SU-DHL-6 (cell line): Measurements from ENCODE around the gene RLBP1.

Source experiments
- H2AFZ ChIP-seq: fragments of 200-600 bp; sonication (generic); 2 replicates; pipeline ENCODE4 v1.6.1; 2014; ENCODE audit warnings: low read depth, mild to moderate bottlenecking, moderate library complexity, mixed read lengths, antibody characterized with exemption, low read length; ENCODE audit not compliant: severe bottlenecking
- H3F3A ChIP-seq: fragments of 200-600 bp; shearing (Covaris generic); 2 replicates; pipeline ENCODE4 v1.6.0; 2016; ENCODE audit warnings: antibody characterized with exemption, mild to moderate bottlenecking; ENCODE audit not compliant: insufficient read depth
- H3K27ac ChIP-seq: fragments of 200-600 bp; sonication (generic); 2 replicates; pipeline ENCODE4 v1.5.1; 2016; ENCODE audit warnings: low read depth, mild to moderate bottlenecking, low read length, moderate library complexity, mixed read lengths
- H3K27me3 ChIP-seq: fragments of 200-600 bp; sonication (generic), shearing (Covaris generic); 2 replicates; pipeline ENCODE4 v1.6.0; 2014; ENCODE audit warnings: mild to moderate bottlenecking, low read length
- H3K36me3 ChIP-seq: fragments of 200-600 bp; sonication (generic); 2 replicates; pipeline ENCODE4 v1.6.1; 2014; ENCODE audit warnings: mild to moderate bottlenecking, low read length, mixed read lengths
- H3K4me2 ChIP-seq: fragments of 300-600, 200-600 bp; shearing (Covaris generic), sonication (generic); 2 replicates; pipeline ENCODE4 v1.6.0; 2014; ENCODE audit warnings: low read length, low read depth, mild to moderate bottlenecking; ENCODE audit not compliant: poor library complexity, severe bottlenecking
- H3K4me3 ChIP-seq: fragments of 200-600 bp; sonication (generic); 2 replicates; pipeline ENCODE4 v1.5.1; 2014; ENCODE audit warnings: antibody characterized with exemption, low read length, mild to moderate bottlenecking, mixed read lengths; ENCODE audit not compliant: insufficient read depth, poor library complexity, severe bottlenecking
- H3K79me2 ChIP-seq: fragments of 200-600 bp; sonication (generic); 2 replicates; pipeline ENCODE4 v1.6.1; 2014; ENCODE audit warnings: mild to moderate bottlenecking, low read length, moderate library complexity; ENCODE audit not compliant: insufficient read depth
- H3K9ac ChIP-seq: fragments of 200-600 bp; sonication (generic); 2 replicates; pipeline ENCODE4 v1.7.0; 2014; ENCODE audit warnings: mild to moderate bottlenecking, low read length
- H3K9me2 ChIP-seq: fragments of 200-600 bp; sonication (generic); replicated peaks from 2 replicates; pipeline ENCODE4 v1.6.1; 2014; ENCODE audit warnings: low read length; ENCODE audit not compliant: insufficient read depth
- H3K9me3 ChIP-seq: fragments of 200-600 bp; sonication (generic); 2 replicates; pipeline ENCODE4 v1.6.1; 2014; ENCODE audit warnings: low read length, mixed read lengths; ENCODE audit not compliant: insufficient read depth
- H4K20me1 ChIP-seq: fragments of 200-600 bp; sonication (generic); 2 replicates; pipeline ENCODE4 v1.6.1; 2014; ENCODE audit warnings: low read depth, mild to moderate bottlenecking, antibody characterized with exemption, low read length, moderate library complexity, mixed read lengths
- CTCF ChIP-seq: fragments of 200-600 bp; sonication (generic); IDR thresholded peaks from one replicate; pipeline ENCODE4 v1.5.1; 2017; ENCODE audit warnings: antibody characterized with exemption, mild to moderate bottlenecking, low read length, moderate library complexity; ENCODE audit not compliant: insufficient read depth, poor library complexity, severe bottlenecking
- EZH2phosphoT487 ChIP-seq: fragments of 200-600 bp; sonication (generic), shearing (Covaris generic); conservative IDR thresholded peaks from 2 replicates; pipeline ENCODE4 v1.6.1; 2018; ENCODE audit warnings: mild to moderate bottlenecking, antibody characterized with exemption, low read length, moderate library complexity, mixed read lengths

RLBP1 gene

GRCh38 chr15:89167267-89168176 lies 53.9 kb downstream of the RLBP1 start:
- Histone ChIP-seq H3K9me2 (no peaks in the 10 kb centered on the region), H3F3A (no peaks in the 10 kb centered on the region), H2AFZ (no peak overlapping the region), H3K27me3 (no peaks in the 10 kb centered on the region), H4K20me1 (no peaks in the 10 kb centered on the region), H3K27ac (no peak overlapping the region), H3K4me3 (no peak overlapping the region), H3K36me3 (no peaks in the 10 kb centered on the region), H3K9ac (no peak overlapping the region), H3K4me2 (no peak overlapping the region), H3K79me2 (no peaks in the 10 kb centered on the region), H3K9me3 (no peaks in the 10 kb centered on the region)
- TF ChIP-seq CTCF: no peak
- no peak for TF ChIP-seq EZH2phosphoT487

DNA sequence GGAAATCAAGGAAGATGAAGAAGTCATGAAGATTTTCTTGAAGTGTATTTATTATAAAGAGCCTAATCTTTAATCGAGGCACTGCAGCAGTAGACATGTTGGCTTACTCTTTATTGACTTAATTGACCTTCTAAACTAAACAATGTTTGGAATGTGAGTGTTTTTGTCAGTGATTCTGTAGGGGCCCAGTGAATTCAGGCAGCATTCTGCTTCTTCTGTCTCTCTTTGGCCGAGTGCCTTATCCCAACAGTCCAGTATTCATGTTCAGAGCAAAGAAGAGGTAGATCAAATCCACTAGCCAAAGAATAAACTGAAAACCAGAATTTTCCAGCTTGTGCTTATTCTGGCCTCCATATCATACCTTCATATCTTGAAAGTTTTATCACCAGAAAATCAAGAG lies 55.7 kb downstream of the RLBP1 start:
- Histone ChIP-seq H4K20me1 (no peaks in the 10 kb centered on the region), H3K9me2 (no peaks in the 10 kb centered on the region), H3F3A (no peaks in the 10 kb centered on the region), H3K9ac (no peak overlapping the region), H3K36me3 (no peaks in the 10 kb centered on the region), H3K27ac (no peak overlapping the region), H3K9me3 (no peaks in the 10 kb centered on the region), H3K4me2 (no peak overlapping the region), H3K79me2 (no peaks in the 10 kb centered on the region), H2AFZ (no peak overlapping the region), H3K4me3 (no peak overlapping the region), H3K27me3 (no peaks in the 10 kb centered on the region)
- TF ChIP-seq EZH2phosphoT487 (no peak), CTCF (no peak)

DNA sequence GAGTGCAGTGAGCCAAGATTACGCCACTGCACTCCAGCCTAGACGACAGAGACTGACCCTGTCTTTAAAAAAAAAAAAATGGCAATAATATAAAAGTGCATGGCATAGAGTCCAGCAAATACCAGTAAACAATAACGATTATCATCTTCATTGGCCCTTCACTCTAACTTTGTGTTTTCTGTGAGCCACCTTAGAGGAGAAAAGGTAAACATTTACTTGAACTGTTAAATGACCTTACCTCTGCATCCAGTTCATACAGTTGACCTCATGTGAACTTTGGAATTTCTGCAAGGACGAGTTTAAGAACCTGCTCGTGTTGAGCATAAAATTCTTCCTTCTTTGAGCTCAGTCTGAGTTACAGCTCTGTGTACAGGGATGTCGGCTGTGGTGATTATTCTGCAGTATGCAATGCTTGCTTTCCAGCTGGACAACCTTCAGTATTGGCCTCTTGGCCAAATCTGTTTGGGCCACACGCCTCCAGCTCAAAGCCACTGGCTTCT lies 56.6 kb downstream of the RLBP1 start:
- no peak overlapping the region for H3K27ac ChIP-seq
- no peak overlapping the region for H2AFZ ChIP-seq
- H3K27me3 ChIP-seq: no peaks in the 10 kb centered on the region
- H3K4me2 ChIP-seq: no peak overlapping the region
- H3K36me3 ChIP-seq: no peaks in the 10 kb centered on the region
- H3F3A ChIP-seq: no peaks in the 10 kb centered on the region
- no peak overlapping the region for H3K4me3 ChIP-seq
- H3K9ac ChIP-seq: no peak overlapping the region
- H3K9me3 ChIP-seq: no peaks in the 10 kb centered on the region
- no peaks in the 10 kb centered on the region for H3K79me2 ChIP-seq
- H4K20me1 ChIP-seq: no peaks in the 10 kb centered on the region
- no peaks in the 10 kb centered on the region for H3K9me2 ChIP-seq
- TF ChIP-seq EZH2phosphoT487 (no peak), CTCF (no peak)
